HepG2 (cell line): ENCODE results near the gene SPTB. TPM values are rescaled to one million over a fixed set of nuclear protein-coding genes. Genes with fewer than 3 reads are reported as not detected.

Experiments
- ATAC-seq: fragments of 200-7000 bp; cut with Tn5 transposase; 3 replicates; pipeline ENCODE4 v1.9.1; 2020; ENCODE audit warnings: mild to moderate bottlenecking, moderate library complexity
- BruUV-seq: library from RNA; stranded (reverse); fragments of 400-500 nt; replicated peaks from 2 replicates; lab custom pipeline; 2021; lab: Mats Ljungman, UMichigan
- CTCF ChIA-PET: fragments of 300-600 bp; formaldehyde crosslinking; extraction: SDS; loops from one replicate; lab custom pipeline; 2021; ENCODE audit warnings: low total read pairs, inconsistent platforms, low intra/inter-chr PET ratio; lab: Yijun Ruan, JAX
- POLR2A ChIA-PET: fragments of 350-600 bp; sonication (Branson Sonifier 250); formaldehyde crosslinking; loops from one replicate; lab custom pipeline; 2020; ENCODE audit warnings: antibody characterized with exemption, inconsistent platforms; lab: Yijun Ruan, JAX
- DNase-seq: peaks from one replicate; pipeline ENCODE4 v3.0.0-alpha.2; 2015; ENCODE audit warnings: low spot score
- FAIRE-seq: peaks from 3 replicates; lab custom pipeline; 2011; peaks lifted over from hg19 to GRCh38; lab: Jason Lieb, UNC
- H2AFZ ChIP-seq: one replicate; pipeline ENCODE4 v1.6.1; 2011; ENCODE audit warnings: low read length, inconsistent platforms
- H3K27ac ChIP-seq: fragments of 300-600 bp; 3 replicates; pipeline ENCODE4 v1.8.0; 2011; ENCODE audit warnings: mixed run types, mild to moderate bottlenecking, mixed read lengths, low read length, inconsistent platforms; ENCODE audit not compliant: insufficient read depth; ENCODE audit errors: extremely low read length
- H3K27me3 ChIP-seq, 2 experiments: fragments of 200-600 bp in 1 of 2; 2 replicates in 1 of 2; 3 replicates in 1 of 2; pipeline versions ENCODE4 v1.6.0 to v1.8.0; 2011; ENCODE audit warnings: low read length in 2 of 2, mild to moderate bottlenecking in 2 of 2, moderate library complexity in 2 of 2, inconsistent platforms in 1 of 2; ENCODE audit not compliant: insufficient read depth in 2 of 2, control insufficient read depth in 1 of 2
- H3K36me3 ChIP-seq, 2 experiments: fragments of 200-600 bp in 1 of 2; replicated peaks in 1 of 2; 2 replicates in 1 of 2; 3 replicates in 1 of 2; pipeline versions ENCODE4 v1.5.1 to v1.8.0; 2011; ENCODE audit warnings: low read length in 2 of 2, inconsistent platforms in 1 of 2; ENCODE audit not compliant: insufficient read depth in 2 of 2, control insufficient read depth in 1 of 2
- H3K4me1 ChIP-seq: 2 replicates; pipeline ENCODE4 v1.5.1; 2012; ENCODE audit warnings: low read length, inconsistent platforms; ENCODE audit not compliant: insufficient read depth
- H3K4me2 ChIP-seq: 2 replicates; pipeline ENCODE4 v1.6.0; 2011; ENCODE audit warnings: low read depth, low read length, inconsistent platforms
- H3K4me3 ChIP-seq, 3 experiments: fragments of 200-600 bp in 1 of 3; sonication (generic), shearing (Covaris generic) in 1 of 3; replicated peaks in 1 of 3; 2 replicates each; pipeline ENCODE4 v1.5.1; 2011 to 2016; ENCODE audit warnings: low read length in 3 of 3, inconsistent platforms in 2 of 3, low read depth in 2 of 3, mild to moderate bottlenecking in 2 of 3, control low read depth in 1 of 3, mixed read lengths in 1 of 3; ENCODE audit not compliant: insufficient read depth in 1 of 3
- H3K79me2 ChIP-seq: one replicate; pipeline ENCODE4 v1.6.1; 2011; ENCODE audit warnings: low read length, inconsistent platforms; ENCODE audit not compliant: insufficient read depth
- H3K9ac ChIP-seq: 2 replicates; pipeline ENCODE4 v1.6.0; 2011; ENCODE audit warnings: mild to moderate bottlenecking, low read depth, low read length, inconsistent platforms; ENCODE audit not compliant: insufficient read depth
- H3K9me3 ChIP-seq: 2 replicates; pipeline ENCODE4 v1.5.1; 2012; ENCODE audit warnings: mild to moderate bottlenecking, low read length
- H4K20me1 ChIP-seq: 2 replicates; pipeline ENCODE4 v1.6.0; 2011; ENCODE audit warnings: inconsistent platforms, mild to moderate bottlenecking, low read length, moderate library complexity; ENCODE audit not compliant: insufficient read depth
- AHDC1 ChIP-seq: sonication (generic); formaldehyde crosslinking; IDR thresholded peaks from 2 replicates; pipeline ENCODE4 v1.5.1; 2020; ENCODE audit warnings: mild to moderate bottlenecking, missing genetic modification reagents, borderline replicate concordance
- ARID5B ChIP-seq: IDR thresholded peaks from 2 replicates; pipeline ENCODE4 v1.4.0; 2020; ENCODE audit warnings: mild to moderate bottlenecking, missing genetic modification reagents
- ATM ChIP-seq: fragments of 450-650 bp; IDR thresholded peaks from 2 replicates; pipeline ENCODE4 v1.7.1; 2017; ENCODE audit warnings: mild to moderate bottlenecking, borderline replicate concordance
- CREB1 ChIP-seq, 2 experiments: fragments of 450-650 bp in 1 of 2; IDR thresholded peaks; 2 replicates each; pipeline ENCODE4 v1.6.1; 2016 to 2017; ENCODE audit warnings: control low read depth in 1 of 2, mild to moderate bottlenecking in 1 of 2, missing compliant biosample characterization in 1 of 2, missing genetic modification characterization in 1 of 2
- DNMT1 ChIP-seq: sonication (generic); formaldehyde crosslinking; IDR thresholded peaks from 2 replicates; pipeline ENCODE4 v1.5.1; 2020; ENCODE audit warnings: mild to moderate bottlenecking, missing genetic modification reagents
- GABPA ChIP-seq, 2 experiments: IDR thresholded peaks; 2 replicates each; pipeline ENCODE4 v1.6.1; 2011 to 2016; ENCODE audit warnings: low read depth in 2 of 2, low read length in 1 of 2, missing biosample characterization in 1 of 2, missing genetic modification characterization in 1 of 2
- GABPB1 ChIP-seq: IDR thresholded peaks from 2 replicates; pipeline ENCODE4 v1.6.1; 2016; ENCODE audit warnings: mild to moderate bottlenecking, missing genetic modification reagents, moderate library complexity, missing compliant biosample characterization
- GPBP1L1 ChIP-seq: sonication (generic); formaldehyde crosslinking; IDR thresholded peaks from 2 replicates; pipeline ENCODE4 v1.5.0; 2020; ENCODE audit warnings: mild to moderate bottlenecking, missing genetic modification reagents
- TAF15 ChIP-seq: fragments of 200-400 bp; formaldehyde crosslinking; IDR thresholded peaks from one replicate; pipeline ENCODE4 v1.6.1; 2018; ENCODE audit warnings: mild to moderate bottlenecking, low read depth, low read length; ENCODE audit not compliant: poor library complexity, severe bottlenecking
- ZC3H13 ChIP-seq: sonication (generic); formaldehyde crosslinking; IDR thresholded peaks from 2 replicates; pipeline ENCODE4 v1.8.1; 2023; ENCODE audit warnings: mild to moderate bottlenecking, missing genetic modification reagents, moderate library complexity
- ZFP36 ChIP-seq: fragments of 150-350 bp; IDR thresholded peaks from 2 replicates; pipeline ENCODE4 v1.6.1; 2018; ENCODE audit warnings: borderline replicate concordance, low read length, low read depth; ENCODE audit not compliant: partially characterized antibody
- ZFP37 ChIP-seq: sonication (generic); formaldehyde crosslinking; IDR thresholded peaks from 2 replicates; pipeline ENCODE4 v1.4.0; 2020; ENCODE audit warnings: missing genetic modification reagents, borderline replicate concordance
- ZFP82 ChIP-seq: sonication (generic); formaldehyde crosslinking; IDR thresholded peaks from 2 replicates; pipeline ENCODE4 v1.5.1; 2020; ENCODE audit warnings: mild to moderate bottlenecking, missing genetic modification reagents, borderline replicate concordance
- WGBS: methylation state at CpG from one replicate; pipeline ENCODE4 v1.1.6; 2017; ENCODE audit warnings: low lambda C conversion rate; 5-methylcytosine and 5-hydroxymethylcytosine counted together
- in situ Hi-C: cut with HindIII; loops from 2 replicates; pipeline ENCODE4 v1.10.0; 2017; ENCODE audit warnings: low pct_unique_long_range_greater_than_20kb; ENCODE audit not compliant: extremely low pct_ligation_motif_present
- intact Hi-C: fragments of 100-400 bp; cut with micrococcal nuclease; formaldehyde crosslinking; loops from one replicate; pipeline ENCODE4 v1.10.0; 2022; ENCODE audit not compliant: unreplicated experiment
- polyA plus RNA-seq, 8 experiments: library from polyadenylated mRNA; depleted of rRNA in 3 of 8; stranded (reverse) in 7 of 8; unstranded in 1 of 8; fragments of >200 nt; fragmentation: Illumina TruSeq in 4 of 8; extraction: Trizol in 4 of 8; gene quantifications; 2 replicates each; pipeline versions ENCODE4 v1.2.1 to v1.2.3, GENCODE V29; 2011 to 2016; ENCODE audit warnings: low read depth in 4 of 8, missing spikeins in 1 of 8, mixed read lengths in 1 of 8; ENCODE audit not compliant: insufficient read depth in 1 of 8
- total RNA-seq, 5 experiments: library from RNA; depleted of rRNA; stranded (reverse); fragments of >200 nt; fragmentation: Illumina TruSeq; extraction: Trizol; gene quantifications; 2 replicates each; pipeline ENCODE4 v1.2.3, GENCODE V29; 2016; ENCODE audit warnings: low read depth in 1 of 5

The SPTB gene
- total and polyA plus RNA-seq, 2 of the 13 experiments (the other 11 are each of a cell fraction or from before 2014, with no cell fraction given) = 0.01 to 0.02 TPM

GRCh38 chr14:64865109-64865508 lies 14.6 kb downstream of the SPTB start:
- WGBS = 4% methylated on average over 6 of the region's 6 CpGs
- ATAC-seq (no peak), FAIRE-seq (no peak), DNase-seq (no peak)
- CTCF ChIA-PET = no interaction called here
- POLR2A ChIA-PET = no interaction called here
- Histone ChIP-seq H2AFZ (no peak overlapping the region), H3K4me2 (no peak overlapping the region), H3K4me1 (no peaks in the 10 kb centered on the region), H3K36me3 (no peaks in the 10 kb centered on the region), H3K9me3 (no peaks in the 10 kb centered on the region), H3K79me2 (no peaks in the 10 kb centered on the region), H3K4me3 (no peak overlapping the region), H4K20me1 (no peaks in the 10 kb centered on the region), H3K27me3 (peaks cover 10 to 46% of the 10 kb centered on the region in 2 experiments), H3K27ac (no peak overlapping the region), H3K9ac (no peak overlapping the region)
- in situ Hi-C loops = no loop called here
- intact Hi-C loops = no loop called here
- BruUV-seq = no TSS peak
- TF ChIP-seq AHDC1 (CRISPR knock-in tag) (no peak), ZFP37 (no peak), ARID5B (no peak), ZC3H13 (CRISPR knock-in tag) (no peak), ATM (no peak), CREB1 (IDR thresholded peaks at IDR 0.05) (no peak), CREB1 (CRISPR knock-in tag; IDR thresholded peaks at IDR 0.05) (no peak), DNMT1 (CRISPR knock-in tag) (no peak), GABPB1 (CRISPR knock-in tag) (no peak), ZFP36 (no peak), ZFP82 (CRISPR knock-in tag) (no peak), GPBP1L1 (CRISPR knock-in tag) (no peak), TAF15 (no peak), GABPA (IDR thresholded peaks at IDR 0.05; ENCODE audit: low read depth, low read length) (no peak), GABPA (CRISPR knock-in tag; IDR thresholded peaks at IDR 0.05; ENCODE audit: low read depth) (no peak)
